GM23248 (cell line): Measurements from ENCODE around the gene ADRA2C. TPM values are rescaled to one million over a fixed set of nuclear protein-coding genes. Genes with fewer than 3 reads are reported as not detected.

Experiments
- DNase-seq: peaks from one replicate; pipeline ENCODE4 v3.0.0-alpha.2; 2015
- H2AFZ ChIP-seq: fragments of 200-600 bp; sonication (generic); 2 replicates; pipeline ENCODE4 v1.6.1; 2016; ENCODE audit warnings: antibody characterized with exemption
- H3F3A ChIP-seq: fragments of 200-600 bp; sonication (generic); 2 replicates; pipeline ENCODE4 v1.6.1; 2016; ENCODE audit warnings: mild to moderate bottlenecking, antibody characterized with exemption, mixed run types; ENCODE audit not compliant: insufficient read depth
- H3K27ac ChIP-seq: fragments of 200-600 bp; sonication (generic); 2 replicates; pipeline ENCODE4 v1.5.1; 2016; ENCODE audit warnings: mild to moderate bottlenecking
- H3K27me3 ChIP-seq: fragments of 200-600 bp; sonication (generic); replicated peaks from 2 replicates; pipeline ENCODE4 v1.6.1; 2016; ENCODE audit warnings: mild to moderate bottlenecking; ENCODE audit not compliant: insufficient read depth
- H3K36me3 ChIP-seq: fragments of 200-600 bp; sonication (generic); 2 replicates; pipeline ENCODE4 v1.6.1; 2016; ENCODE audit warnings: low read depth, mild to moderate bottlenecking
- H3K4me1 ChIP-seq: fragments of 200-600 bp; sonication (generic); 2 replicates; pipeline ENCODE4 v1.6.1; 2016; ENCODE audit warnings: mild to moderate bottlenecking; ENCODE audit not compliant: insufficient read depth
- H3K4me2 ChIP-seq: fragments of 200-600 bp; sonication (generic); one replicate; pipeline ENCODE4 v1.6.1; 2016; ENCODE audit warnings: mild to moderate bottlenecking; ENCODE audit not compliant: unreplicated experiment
- H3K4me3 ChIP-seq: fragments of 200-600 bp; sonication (generic); 2 replicates; pipeline ENCODE4 v1.5.1; 2016; ENCODE audit warnings: mild to moderate bottlenecking
- H3K79me2 ChIP-seq: fragments of 200-600 bp; sonication (generic); 2 replicates; pipeline ENCODE4 v1.6.1; 2016; ENCODE audit warnings: mild to moderate bottlenecking; ENCODE audit not compliant: insufficient read depth
- H3K9ac ChIP-seq: fragments of 200-600 bp; sonication (generic); 2 replicates; pipeline ENCODE4 v1.6.1; 2016; ENCODE audit warnings: mild to moderate bottlenecking
- H3K9me2 ChIP-seq: fragments of 200-600 bp; sonication (generic); 2 replicates; pipeline ENCODE4 v1.6.1; 2016; ENCODE audit warnings: mixed run types, mild to moderate bottlenecking, moderate library complexity; ENCODE audit not compliant: insufficient read depth
- H3K9me3 ChIP-seq: fragments of 200-600 bp; sonication (generic); one replicate; pipeline ENCODE4 v1.6.1; 2017; ENCODE audit warnings: low read depth
- H4K20me1 ChIP-seq: fragments of 200-600 bp; sonication (generic); 2 replicates; pipeline ENCODE4 v1.6.0; 2016; ENCODE audit not compliant: insufficient read depth
- EZH2 ChIP-seq: fragments of 200-600 bp; sonication (generic); IDR thresholded peaks from 2 replicates; pipeline ENCODE4 v1.6.1; 2018; ENCODE audit warnings: antibody characterized with exemption, mild to moderate bottlenecking; ENCODE audit not compliant: insufficient read depth, poor library complexity, severe bottlenecking
- EZH2phosphoT487 ChIP-seq: fragments of 200-600 bp; sonication (generic); IDR thresholded peaks from 2 replicates; pipeline ENCODE4 v1.6.1; 2018; ENCODE audit warnings: antibody characterized with exemption, moderate library complexity, mild to moderate bottlenecking, low read depth; ENCODE audit not compliant: insufficient read depth
- whole genome bisulfite sequencing, 2 experiments: methylation state at CpG; one replicate each; pipeline ENCODE4 v1.1.6; 2015 to 2017; ENCODE audit warnings: low lambda C conversion rate in 2 of 2, low coverage in 1 of 2; ENCODE audit errors: missing lambda C conversion rate in 2 of 2; 5-methylcytosine and 5-hydroxymethylcytosine counted together
- in situ Hi-C: fragments of 300-500 bp; cut with MboI; formaldehyde crosslinking; loops from 2 replicates; pipeline ENCODE4 v1.15.0; 2020
- polyA plus RNA-seq: library from polyadenylated mRNA; unstranded; fragments of >200 nt; fragmentation: Nextera tagmentation; extraction: Ambion mirVana; gene quantifications from 2 replicates; pipeline ENCODE4 v1.2.1, GENCODE V29; 2016
- total RNA-seq: library from RNA; depleted of rRNA; stranded (reverse); fragments of >200 nt; shearing (Covaris generic); gene quantifications from 2 replicates; pipeline ENCODE4 v1.2.3, GENCODE V29; 2014

ADRA2C gene
- total and polyA plus RNA-seq, 2 experiments from 2014 or later: 0.14 to 2.2 TPM

DNA sequence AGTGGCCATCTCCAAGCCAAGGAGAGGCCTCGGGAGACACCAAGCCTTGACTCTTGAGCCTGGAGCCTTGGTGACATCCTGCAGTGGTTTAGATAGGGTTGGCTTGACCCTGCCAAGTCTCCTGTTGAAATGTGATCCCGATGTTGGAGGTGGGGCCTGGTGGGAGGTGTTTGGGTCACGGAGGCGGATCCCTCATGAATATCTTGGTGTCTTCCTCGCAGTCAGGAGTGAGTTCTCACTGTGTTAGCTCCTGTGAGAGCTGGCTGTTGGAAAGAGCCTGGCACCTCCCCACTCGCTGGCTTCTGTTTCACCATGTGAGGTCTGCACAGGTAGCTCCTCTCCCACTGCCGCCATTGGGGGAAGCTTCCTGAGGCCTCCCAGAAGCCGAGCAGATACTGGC lies 38.8 kb downstream of the ADRA2C start:
- Histone ChIP-seq H3K9ac (no peak overlapping the region), H3K4me1 (no peaks in the 10 kb centered on the region), H3K27ac (no peak overlapping the region), H3K9me2 (no peaks in the 10 kb centered on the region), H3K27me3 (peaks cover 33% of the 10 kb centered on the region), H3K4me2 (no peak overlapping the region), H4K20me1 (no peaks in the 10 kb centered on the region), H3K4me3 (no peak overlapping the region), H3K79me2 (no peaks in the 10 kb centered on the region), H3K36me3 (no peaks in the 10 kb centered on the region), H3F3A (no peaks in the 10 kb centered on the region), H2AFZ (no peak overlapping the region), H3K9me3 (no peaks in the 10 kb centered on the region)
- 54 to 55% methylated on average over 8 of the region's 8 CpGs for WGBS, 2 experiments
- DNase-seq: no peak
- no peak for TF ChIP-seq EZH2
- no peak for TF ChIP-seq EZH2phosphoT487
- in situ Hi-C loops: no loop called here

DNA sequence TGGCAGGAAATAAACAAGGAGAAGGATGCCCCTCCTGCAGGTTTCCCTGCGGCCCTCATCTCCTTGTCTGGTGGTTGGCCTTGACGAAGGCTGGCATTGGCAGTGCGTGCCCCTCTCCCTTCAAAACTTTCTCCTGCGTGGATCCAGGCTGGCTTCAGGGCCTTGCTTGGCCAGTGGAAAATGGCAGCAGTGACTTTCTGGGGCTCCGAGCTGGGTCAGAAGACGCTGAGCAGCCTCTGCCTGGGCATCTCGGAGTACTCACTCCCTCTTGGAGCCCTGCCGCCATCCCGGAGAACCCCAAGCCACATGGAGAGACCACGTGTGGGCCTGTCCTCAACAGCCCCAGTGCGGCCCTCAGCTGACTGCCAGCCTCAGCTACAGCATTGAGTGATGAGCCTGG lies 39.5 kb downstream of the ADRA2C start:
- no peak overlapping the region for H3K4me3 ChIP-seq
- H3K9me3 ChIP-seq: no peaks in the 10 kb centered on the region
- H3K9me2 ChIP-seq: no peaks in the 10 kb centered on the region
- H2AFZ ChIP-seq: no peak overlapping the region
- no peaks in the 10 kb centered on the region for H3K79me2 ChIP-seq
- no peaks in the 10 kb centered on the region for H3F3A ChIP-seq
- no peak for DNase-seq
- peaks cover 29% of the 10 kb centered on the region for H3K27me3 ChIP-seq
- in situ Hi-C loops: no loop called here
- no peaks in the 10 kb centered on the region for H4K20me1 ChIP-seq
- H3K36me3 ChIP-seq: no peaks in the 10 kb centered on the region
- H3K4me1 ChIP-seq: no peaks in the 10 kb centered on the region
- WGBS, 2 experiments: 63 to 71% methylated on average over 11 of the region's 11 CpGs
- no peak overlapping the region for H3K27ac ChIP-seq
- TF ChIP-seq EZH2 (no peak), EZH2phosphoT487 (no peak)
- H3K4me2 ChIP-seq: no peak overlapping the region
- no peak overlapping the region for H3K9ac ChIP-seq

DNA sequence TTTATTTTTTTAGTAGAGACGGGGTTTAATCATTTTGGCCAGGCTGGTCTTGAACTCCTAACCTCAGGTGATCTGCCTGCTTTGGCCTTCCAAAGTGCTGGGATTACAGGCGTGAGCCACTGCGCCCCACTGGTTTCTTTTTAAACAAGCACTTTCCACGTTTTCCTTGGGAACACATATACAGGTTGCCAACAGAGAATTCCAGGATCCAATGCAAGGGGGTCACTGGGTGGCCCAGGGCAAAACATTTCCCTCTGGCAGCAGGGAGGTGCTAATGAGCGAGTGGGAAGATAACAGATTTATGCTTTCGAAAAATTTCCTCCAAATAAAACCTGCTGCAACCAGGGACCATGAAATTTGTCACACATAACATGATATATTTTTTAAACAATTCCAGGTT lies 41.1 kb downstream of the ADRA2C start:
- Histone ChIP-seq H3K4me1 (no peaks in the 10 kb centered on the region), H3K9me2 (no peaks in the 10 kb centered on the region), H3K79me2 (no peaks in the 10 kb centered on the region), H4K20me1 (no peaks in the 10 kb centered on the region), H3K27ac (no peak overlapping the region), H3K9ac (no peak overlapping the region), H3K4me3 (no peak overlapping the region), H2AFZ (no peak overlapping the region), H3K9me3 (no peaks in the 10 kb centered on the region), H3K4me2 (no peak overlapping the region), H3K27me3 (peaks cover 22% of the 10 kb centered on the region), H3K36me3 (no peaks in the 10 kb centered on the region), H3F3A (no peaks in the 10 kb centered on the region)
- TF ChIP-seq EZH2: no peak
- no peak for TF ChIP-seq EZH2phosphoT487
- WGBS, 2 experiments: 26 to 34% methylated on average over 6 of the region's 6 CpGs
- in situ Hi-C loops: no loop called here
- no peak for DNase-seq

DNA sequence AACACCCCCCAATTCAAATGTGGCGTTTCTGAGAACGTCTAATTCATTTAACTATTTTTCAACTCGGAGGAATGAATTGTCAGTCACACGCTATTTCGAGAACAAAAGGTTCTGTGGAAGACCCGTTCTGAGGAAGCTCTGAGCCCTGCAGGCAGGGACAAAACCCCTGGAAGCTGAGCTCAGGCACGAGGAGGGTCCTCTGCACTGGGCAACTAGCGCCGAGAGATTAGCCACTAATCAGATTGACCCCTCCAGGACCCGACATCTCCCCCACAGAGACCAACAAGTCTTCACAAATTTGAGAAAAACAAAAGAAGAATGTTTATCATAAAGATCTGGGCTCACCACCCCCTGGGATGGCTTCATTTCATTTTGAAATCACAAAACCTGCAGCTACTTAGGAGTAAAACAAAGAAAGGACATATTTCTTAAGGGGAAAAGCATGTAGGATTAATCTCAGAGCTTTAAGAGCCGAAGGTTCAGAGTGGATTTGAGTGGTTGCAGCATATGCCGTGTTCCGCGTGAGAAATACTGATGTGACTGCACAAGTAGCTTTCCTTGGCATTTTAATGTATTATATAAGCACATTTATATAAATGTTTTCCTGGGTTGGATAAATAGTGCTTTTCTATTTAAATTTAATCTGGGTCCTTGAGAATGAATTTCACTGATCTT lies 41.8 kb downstream of the ADRA2C start:
- no peaks in the 10 kb centered on the region for H4K20me1 ChIP-seq
- no peak for TF ChIP-seq EZH2
- TF ChIP-seq EZH2phosphoT487: no peak
- H3F3A ChIP-seq: no peaks in the 10 kb centered on the region
- in situ Hi-C loops: no loop called here
- H3K27me3 ChIP-seq: peaks cover 22% of the 10 kb centered on the region
- H3K9me2 ChIP-seq: no peaks in the 10 kb centered on the region
- H3K36me3 ChIP-seq: no peaks in the 10 kb centered on the region
- no peak overlapping the region for H3K27ac ChIP-seq
- H3K4me1 ChIP-seq: no peaks in the 10 kb centered on the region
- whole genome bisulfite sequencing, 2 experiments: 12 to 15% methylated on average over 14 of the region's 14 CpGs
- H3K79me2 ChIP-seq: no peaks in the 10 kb centered on the region
- no peak for DNase-seq
- no peak overlapping the region for H3K4me2 ChIP-seq
- no peak overlapping the region for H2AFZ ChIP-seq
- H3K9ac ChIP-seq: no peak overlapping the region
- H3K4me3 ChIP-seq: no peak overlapping the region
- H3K9me3 ChIP-seq: no peaks in the 10 kb centered on the region
